Hematopoietic multipotent progenitor cell (in vitro differentiated cells): ENCODE results near the gene FTL. TPM values are rescaled to one million over a fixed set of nuclear protein-coding genes. Genes with fewer than 3 reads are reported as not detected.
A peak's percentile ranks its signal among the peaks of the same experiment; 100 is the strongest.
"Not testable (repeated sequence)": the region's sequence is repeated elsewhere in the genome, so short reads cannot be mapped to it uniquely, and the experiment has no call there.

Experiments used
- DNase-seq, 3 donors: peaks; one replicate each; pipeline ENCODE4 v3.0.0-alpha.2; 2011 to 2015; ENCODE audit warnings: low read depth in 2 of 3, low spot score in 2 of 3
- total RNA-seq: library from RNA; depleted of rRNA; stranded (reverse); fragments of >200 nt; gene quantifications from one replicate; pipeline ENCODE4 v1.2.3, GENCODE V29; 2012

FTL gene
- 1,014 TPM for total RNA-seq

DNA sequence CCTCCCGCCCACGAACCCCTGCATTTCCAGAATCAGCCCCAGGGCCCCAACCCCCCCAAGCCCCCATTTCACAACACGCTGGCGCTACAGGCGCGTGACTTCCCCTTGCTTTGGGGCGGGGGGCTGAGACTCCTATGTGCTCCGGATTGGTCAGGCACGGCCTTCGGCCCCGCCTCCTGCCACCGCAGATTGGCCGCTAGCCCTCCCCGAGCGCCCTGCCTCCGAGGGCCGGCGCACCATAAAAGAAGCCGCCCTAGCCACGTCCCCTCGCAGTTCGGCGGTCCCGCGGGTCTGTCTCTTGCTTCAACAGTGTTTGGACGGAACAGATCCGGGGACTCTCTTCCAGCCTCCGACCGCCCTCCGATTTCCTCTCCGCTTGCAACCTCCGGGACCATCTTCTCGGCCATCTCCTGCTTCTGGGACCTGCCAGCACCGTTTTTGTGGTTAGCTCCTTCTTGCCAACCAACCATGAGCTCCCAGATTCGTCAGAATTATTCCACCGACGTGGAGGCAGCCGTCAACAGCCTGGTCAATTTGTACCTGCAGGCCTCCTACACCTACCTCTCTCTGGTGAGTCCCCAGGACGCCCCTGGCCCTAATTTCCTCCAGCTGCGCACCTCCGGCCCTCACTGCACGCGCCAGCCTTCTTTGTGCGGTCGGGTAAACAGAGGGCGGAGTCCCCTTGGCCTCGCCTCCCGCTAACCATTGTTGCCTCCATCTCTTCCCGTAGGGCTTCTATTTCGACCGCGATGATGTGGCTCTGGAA is at the start of gene FTL:
TSS of gene FTL (plus strand) at position 270 of the 766 bp plus-strand sequence. CDS start at position 469, 199 bp downstream.
- peak; percentile 66 to 97 (median 95) for DNase-seq

GRCh38 chr19:48915757-48916156 is 49.4 kb upstream of the FTL start:
- DNase-seq = no peak

DNA sequence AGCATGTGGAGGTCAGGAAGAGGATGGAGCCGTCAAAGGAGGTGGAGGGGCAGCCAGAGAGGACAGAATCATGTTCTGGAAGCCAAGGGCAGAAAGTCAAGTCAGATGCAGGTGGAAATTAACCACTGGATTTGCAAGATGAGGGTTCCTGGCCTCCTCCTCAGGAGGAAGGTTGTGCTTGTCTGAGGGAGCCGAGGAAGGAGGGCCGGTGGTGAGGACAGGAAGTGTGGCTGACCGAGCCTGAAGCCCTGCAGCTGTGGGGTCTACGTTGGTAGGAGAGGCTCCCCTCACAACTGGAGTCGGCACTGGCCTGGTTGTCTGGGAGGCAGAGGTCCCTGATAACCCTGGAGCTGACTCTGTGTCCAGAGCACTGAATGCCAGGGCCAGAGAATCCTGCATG is 47.0 kb upstream of the FTL start:
- DNase-seq = no peak

GRCh38 chr19:48918801-48919247 is 46.3 kb upstream of the FTL start:
- DNase-seq = peak in 2 of 3 donors; percentile 22 to 33

DNA sequence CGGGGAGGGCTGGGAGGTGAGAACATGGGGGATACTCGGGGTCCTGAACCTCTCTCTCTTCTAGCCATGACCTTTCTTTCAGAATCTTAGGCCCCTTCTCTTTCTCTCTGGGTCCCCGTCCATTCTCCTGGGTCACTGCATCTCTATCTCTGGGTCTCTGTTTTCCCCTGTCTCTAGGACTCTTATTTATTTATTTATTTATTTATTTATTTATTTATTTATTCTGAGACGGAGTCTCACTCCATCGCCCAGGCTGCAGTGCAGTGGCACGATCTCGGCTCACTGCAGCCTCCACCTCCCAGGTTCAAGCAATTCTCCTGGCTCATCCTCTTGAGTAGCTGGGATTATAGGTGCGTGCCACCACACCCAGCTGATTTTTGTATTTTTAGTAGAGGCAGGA is 45.8 kb upstream of the FTL start:
- not testable (repeated sequence) for DNase-seq

DNA sequence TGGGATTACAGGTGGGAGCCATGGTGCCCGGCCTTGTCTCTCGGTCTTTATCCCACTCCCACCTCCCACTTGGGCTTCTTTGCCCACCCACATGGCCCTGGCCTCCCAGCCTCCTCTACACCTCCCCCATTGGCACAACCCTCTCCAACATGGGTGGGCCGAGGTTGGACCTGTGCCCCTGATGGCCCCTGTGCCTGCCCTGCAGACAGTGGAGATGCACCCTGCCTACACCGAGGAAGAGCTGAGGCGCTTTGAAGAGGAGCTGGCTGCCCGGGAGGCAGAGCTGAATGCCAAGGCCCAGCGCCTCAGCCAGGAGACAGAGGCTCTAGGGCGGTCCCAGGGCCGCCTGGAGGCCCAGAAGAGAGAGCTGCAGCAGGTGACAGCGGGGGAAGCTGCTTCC is 44.2 kb upstream of the FTL start:
- no peak for DNase-seq

- DNase-seq = no peak
Observed at GRCh38 chr19:48921721-48922500, 43.2 kb upstream of the FTL start.

DNA sequence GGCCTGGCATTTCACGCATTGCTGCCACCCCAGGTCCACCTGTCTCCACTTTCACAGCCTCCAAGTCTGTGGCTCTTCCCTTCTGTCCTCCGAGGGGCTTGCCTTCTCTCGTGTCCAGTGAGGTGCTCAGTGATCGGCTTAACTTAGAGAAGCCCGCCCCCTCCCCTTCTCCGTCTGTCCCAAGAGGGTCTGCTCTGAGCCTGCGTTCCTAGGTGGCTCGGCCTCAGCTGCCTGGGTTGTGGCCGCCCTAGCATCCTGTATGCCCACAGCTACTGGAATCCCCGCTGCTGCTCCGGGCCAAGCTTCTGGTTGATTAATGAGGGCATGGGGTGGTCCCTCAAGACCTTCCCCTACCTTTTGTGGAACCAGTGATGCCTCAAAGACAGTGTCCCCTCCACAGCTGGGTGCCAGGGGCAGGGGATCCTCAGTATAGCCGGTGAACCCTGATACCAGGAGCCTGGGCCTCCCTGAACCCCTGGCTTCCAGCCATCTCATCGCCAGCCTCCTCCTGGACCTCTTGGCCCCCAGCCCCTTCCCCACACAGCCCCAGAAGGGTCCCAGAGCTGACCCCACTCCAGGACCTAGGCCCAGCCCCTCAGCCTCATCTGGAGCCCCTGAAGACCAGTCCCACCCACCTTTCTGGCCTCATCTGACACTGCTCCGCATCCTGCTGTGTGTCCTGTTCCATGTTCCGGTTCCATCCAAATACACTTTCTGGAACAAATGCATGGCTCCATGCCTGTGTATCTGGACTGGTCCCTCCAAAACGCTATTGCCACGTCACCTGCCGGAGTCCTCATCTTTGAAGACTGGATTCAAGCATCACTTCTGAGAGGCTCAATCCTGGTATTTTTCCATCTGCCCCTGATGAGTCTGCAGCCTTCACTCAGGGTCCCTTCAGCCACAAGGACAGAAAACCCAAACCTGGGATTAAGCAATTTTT is 42.3 kb upstream of the FTL start:
- no peak for DNase-seq

DNA sequence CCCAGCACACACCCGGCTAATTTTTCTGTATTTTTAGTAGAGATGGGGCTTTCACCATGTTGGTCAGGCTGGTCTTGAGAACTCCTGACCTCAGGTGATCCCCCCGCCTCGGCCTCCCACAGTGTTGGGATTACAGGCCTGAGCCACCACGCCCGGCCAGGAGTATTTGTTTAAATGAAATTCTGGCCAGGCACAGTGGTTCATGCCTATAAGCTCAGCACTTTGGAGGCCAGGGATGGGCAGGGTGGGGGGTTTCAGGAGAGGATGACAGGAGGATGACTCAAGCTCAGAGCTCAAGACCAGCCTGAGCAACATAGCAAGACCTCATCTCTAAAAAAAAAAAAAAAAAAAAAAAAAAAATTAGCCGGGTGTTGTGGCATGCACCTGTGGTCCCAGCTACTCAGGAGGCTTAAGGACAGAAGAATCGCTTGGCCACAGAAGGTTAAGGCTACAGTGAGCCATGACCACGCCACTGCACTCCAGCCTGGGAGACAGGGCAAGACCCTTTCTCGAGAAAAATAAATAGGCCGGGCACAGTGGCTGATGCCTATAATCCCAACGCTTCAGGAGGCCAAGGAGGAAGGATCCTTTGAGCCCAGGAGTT is 39.8 kb upstream of the FTL start:
- DNase-seq = no peak

DNA sequence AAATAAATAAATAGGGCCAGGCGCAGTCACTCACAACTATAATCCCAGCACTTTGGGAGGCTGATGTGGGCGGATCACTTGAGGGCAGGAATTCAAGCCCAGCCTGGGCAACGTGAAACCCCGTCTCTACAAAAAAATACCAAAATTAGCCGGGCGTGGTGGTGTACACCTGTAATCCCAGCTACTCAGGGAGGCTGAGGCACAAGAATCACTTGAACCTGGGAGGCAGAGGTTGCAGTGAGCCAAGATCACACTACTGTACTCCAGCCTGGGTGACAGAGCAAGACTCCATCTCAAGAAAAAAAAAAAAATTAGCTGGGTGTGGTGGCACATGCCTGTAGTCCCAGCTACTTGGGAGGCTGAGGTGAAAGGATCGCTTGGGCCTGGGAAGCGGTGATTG is 39.2 kb upstream of the FTL start:
- DNase-seq = not testable (repeated sequence)

- peak in 1 of 3 donors; percentile 10 for DNase-seq
Observed at GRCh38 chr19:48926909-48927308, 38.2 kb upstream of the FTL start.

DNA sequence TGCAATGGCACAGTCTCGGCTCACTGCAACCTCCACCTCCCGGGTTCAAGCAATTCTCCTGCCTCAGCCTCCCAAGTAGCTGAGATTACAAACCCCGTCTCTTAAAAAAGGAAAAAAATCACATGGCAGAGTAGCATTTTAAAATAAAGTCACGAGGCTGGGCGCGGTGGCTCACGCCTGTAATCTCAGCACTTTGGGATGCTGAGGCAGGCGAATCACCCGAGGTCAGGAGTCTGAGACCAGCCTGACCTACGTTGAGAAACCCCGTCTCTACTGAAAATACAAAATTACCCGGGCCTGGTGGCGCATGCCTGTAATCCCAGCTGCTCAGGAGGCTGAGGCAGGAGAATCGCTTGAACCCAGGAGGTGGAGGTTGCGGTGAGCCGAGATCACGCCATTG is 37.4 kb upstream of the FTL start:
- DNase-seq = not testable (repeated sequence)

DNA sequence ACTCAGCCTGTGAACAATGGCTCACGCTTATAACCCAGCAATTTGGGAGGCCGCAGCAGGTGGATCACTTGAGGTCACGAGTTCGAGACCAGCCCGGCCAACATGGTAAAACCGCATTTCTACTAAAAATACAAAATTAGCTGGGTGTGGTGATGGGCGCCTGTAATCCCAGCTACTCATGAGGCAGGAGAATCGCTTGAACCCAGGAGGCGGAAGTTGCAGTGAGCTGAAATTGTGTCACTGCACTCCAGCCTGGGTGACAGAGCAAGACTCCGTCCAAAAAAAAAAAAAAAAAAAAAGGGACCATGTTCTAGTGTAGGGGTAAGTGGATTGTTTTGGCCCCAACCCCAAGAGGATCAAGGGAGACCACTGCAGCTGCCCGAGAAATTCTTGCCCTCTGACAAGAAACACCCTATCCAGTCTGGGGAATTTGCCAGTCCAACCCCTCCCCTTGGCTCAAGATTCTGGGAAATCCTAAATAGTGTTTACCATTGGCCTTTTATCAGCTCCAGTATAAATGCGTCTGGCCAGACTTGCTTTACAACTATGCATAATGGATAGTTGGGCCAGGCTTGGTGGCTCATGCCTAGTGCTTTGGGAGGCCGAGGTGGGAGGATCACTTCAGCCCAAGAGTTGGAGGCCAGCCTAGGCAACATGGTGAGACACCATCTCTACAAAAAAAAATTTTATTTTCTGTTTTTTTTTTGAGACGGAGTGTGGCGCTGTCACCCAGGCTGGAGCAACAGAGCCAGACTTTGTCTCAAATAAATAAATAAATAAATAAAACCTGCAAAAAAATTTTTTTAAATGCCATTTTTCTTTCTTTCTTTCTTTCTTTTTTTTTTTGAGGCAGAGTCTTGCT is 36.7 kb upstream of the FTL start:
- no peak for DNase-seq

DNA sequence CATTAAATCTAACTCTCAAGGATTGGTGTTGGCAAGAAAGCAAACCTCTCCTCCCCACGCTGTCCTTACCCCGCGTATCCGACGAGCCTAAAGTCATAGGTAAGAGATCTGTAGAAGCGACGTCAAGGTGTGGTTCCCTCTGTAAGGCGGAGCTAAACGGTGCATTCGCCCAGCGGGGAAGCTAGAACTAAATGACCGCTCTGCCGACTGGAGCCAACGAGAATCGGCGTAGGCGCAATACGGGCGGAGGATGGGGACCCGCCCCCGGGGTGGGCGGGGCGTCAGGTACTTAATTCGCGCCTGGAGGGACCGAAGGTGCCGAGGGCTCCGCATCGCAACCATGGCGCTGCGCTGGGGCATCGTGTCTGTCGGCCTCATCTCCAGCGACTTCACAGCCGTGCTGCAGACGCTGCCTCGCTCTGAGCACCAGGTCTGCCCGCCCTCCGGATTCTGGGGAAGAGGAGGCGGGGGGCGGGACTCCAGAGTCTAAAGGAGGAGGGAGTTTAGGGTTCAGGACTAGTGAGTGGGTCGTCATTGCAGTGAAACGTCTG is 31.7 kb upstream of the FTL start, which contains the start of gene DHDH:
TSS of gene DHDH (plus strand) at position 318 of the 551 bp plus-strand sequence. CDS start at position 341, 23 bp downstream.
- DNase-seq = peak; percentile 68 to 82 (median 80)

- peak in 1 of 3 donors; percentile 26 for DNase-seq
Observed at GRCh38 chr19:48934837-48935236, 30.3 kb upstream of the FTL start.

DNA sequence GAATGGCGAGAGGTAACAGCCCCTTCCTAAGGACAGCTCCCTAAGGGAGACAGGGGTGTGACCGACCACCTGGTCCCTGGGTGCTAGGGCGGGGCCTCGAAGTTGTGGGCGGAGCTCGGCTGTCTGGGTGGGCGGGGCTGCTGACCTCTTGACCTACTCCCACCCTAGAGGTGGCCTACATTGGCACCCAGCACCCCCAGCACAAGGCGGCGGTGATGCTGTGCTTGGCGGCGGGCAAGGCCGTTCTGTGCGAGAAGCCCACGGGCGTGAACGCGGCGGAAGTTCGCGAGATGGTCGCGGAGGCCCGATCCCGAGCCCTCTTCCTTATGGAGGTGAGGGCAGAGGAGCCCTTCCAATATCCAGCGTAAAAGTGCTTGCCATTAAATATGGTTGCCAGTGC is 29.2 kb upstream of the FTL start:
- no peak for DNase-seq

DNA sequence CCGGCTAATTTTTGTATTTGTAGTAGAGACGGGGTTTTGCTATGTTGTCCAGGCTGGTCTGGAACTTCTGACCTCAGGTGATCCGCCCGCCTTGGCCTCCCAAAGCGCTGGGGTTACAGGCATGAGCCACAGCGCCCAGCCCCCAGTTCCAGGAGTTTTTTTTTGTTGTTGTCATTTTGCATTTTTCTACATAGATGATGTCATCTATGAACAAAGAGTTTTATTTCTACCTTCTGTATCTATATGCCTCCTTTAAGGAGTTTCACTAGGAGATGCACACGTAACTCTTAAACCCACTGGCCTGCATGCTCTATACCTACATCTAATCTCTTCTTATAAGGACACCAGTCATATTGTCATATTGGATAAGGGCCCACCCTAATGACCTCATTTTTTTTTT is 26.9 kb upstream of the FTL start:
- DNase-seq = no peak

DNA sequence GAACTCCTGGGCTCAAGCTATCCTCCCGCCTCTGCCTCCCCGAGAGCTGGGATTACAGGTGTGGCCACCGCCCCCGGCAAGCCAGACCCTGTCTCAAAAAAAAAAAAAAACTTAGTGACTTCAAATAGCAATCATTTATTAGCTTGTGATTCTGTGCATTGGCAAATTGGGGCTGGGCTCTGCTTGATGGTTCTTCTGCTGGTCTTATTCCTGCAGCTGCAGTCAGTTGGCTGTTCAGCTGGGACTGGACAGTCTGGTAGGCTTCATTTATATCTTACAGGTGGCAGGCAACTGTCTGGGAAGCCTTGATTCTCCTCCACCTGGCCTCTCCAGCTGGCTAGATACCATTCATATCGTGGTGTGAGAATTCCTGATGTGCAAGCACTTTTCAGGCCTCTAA is 24.2 kb upstream of the FTL start:
- no peak for DNase-seq

DNA sequence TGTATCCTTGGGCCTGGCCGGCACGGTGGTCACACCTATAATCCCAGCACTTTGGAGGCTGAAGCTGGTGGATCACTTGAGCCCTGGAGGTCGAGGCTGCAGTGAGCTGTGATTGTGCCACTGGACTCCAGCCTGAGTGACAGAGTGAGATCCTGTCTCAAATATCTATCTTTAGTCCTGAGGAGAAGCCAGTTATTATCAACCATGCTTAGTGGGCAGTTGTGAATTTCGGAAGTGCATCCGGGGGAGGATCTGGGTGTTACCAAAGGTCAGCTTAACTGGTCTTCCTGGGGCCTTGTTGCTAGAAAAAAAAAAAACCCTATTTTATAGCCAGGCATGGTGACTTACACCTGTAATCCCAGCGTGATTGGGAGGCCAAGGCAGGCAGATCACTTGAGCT is 22.0 kb upstream of the FTL start:
- no peak for DNase-seq
